Fibroblast of pulmonary artery (primary cell): ENCODE results near the gene EPN2.

Experiments
- DNase-seq: peaks from one replicate; pipeline ENCODE4 v3.0.0-alpha.2; 2010; ENCODE audit warnings: low read depth
- H3K4me3 ChIP-seq: replicated peaks from 2 replicates; pipeline ENCODE4 v1.5.1; 2011; ENCODE audit warnings: low read depth, mild to moderate bottlenecking, control low read depth, low read length, moderate library complexity
- TF ChIP-seq, protein P1 (sequence below): IDR thresholded peaks from 2 replicates; pipeline ENCODE4 v1.5.1; 2011; ENCODE audit warnings: mild to moderate bottlenecking, control low read depth, low read length, inconsistent platforms; ENCODE audit errors: missing control alignments

EPN2 gene

GRCh38 chr17:19322861-19323260 is 85.7 kb downstream of the EPN2 start:
- no peak overlapping the region for H3K4me3 ChIP-seq
- no peak for DNase-seq
- TF ChIP-seq, protein P1, sequence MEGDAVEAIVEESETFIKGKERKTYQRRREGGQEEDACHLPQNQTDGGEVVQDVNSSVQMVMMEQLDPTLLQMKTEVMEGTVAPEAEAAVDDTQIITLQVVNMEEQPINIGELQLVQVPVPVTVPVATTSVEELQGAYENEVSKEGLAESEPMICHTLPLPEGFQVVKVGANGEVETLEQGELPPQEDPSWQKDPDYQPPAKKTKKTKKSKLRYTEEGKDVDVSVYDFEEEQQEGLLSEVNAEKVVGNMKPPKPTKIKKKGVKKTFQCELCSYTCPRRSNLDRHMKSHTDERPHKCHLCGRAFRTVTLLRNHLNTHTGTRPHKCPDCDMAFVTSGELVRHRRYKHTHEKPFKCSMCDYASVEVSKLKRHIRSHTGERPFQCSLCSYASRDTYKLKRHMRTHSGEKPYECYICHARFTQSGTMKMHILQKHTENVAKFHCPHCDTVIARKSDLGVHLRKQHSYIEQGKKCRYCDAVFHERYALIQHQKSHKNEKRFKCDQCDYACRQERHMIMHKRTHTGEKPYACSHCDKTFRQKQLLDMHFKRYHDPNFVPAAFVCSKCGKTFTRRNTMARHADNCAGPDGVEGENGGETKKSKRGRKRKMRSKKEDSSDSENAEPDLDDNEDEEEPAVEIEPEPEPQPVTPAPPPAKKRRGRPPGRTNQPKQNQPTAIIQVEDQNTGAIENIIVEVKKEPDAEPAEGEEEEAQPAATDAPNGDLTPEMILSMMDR, result no peak

DNA sequence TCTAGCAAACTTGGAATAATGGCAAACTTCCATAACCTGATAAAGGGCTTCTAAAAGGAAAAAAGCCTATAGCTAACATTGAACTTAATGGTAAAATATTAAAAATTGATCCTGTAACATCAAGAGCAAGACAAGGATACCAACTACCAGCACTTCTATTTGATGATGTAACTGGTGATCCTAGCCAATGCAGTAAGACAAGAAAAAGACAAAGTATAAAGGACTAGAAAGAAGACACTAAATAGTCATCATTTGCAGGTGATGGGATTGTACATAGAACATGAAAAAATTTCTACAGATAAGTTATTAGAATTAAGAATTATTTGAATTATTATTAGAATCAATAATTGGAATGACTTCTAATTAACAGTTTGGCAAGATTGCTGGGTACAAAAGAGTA is 88.4 kb downstream of the EPN2 start:
- DNase-seq, result no peak
- TF ChIP-seq, protein P1, result no peak
- no peak overlapping the region for H3K4me3 ChIP-seq

GRCh38 chr17:19327031-19327783 is 90.0 kb downstream of the EPN2 start:
- no peak overlapping the region for H3K4me3 ChIP-seq
- TF ChIP-seq, protein P1, result no peak
- DNase-seq, result peak; percentile 85

DNA sequence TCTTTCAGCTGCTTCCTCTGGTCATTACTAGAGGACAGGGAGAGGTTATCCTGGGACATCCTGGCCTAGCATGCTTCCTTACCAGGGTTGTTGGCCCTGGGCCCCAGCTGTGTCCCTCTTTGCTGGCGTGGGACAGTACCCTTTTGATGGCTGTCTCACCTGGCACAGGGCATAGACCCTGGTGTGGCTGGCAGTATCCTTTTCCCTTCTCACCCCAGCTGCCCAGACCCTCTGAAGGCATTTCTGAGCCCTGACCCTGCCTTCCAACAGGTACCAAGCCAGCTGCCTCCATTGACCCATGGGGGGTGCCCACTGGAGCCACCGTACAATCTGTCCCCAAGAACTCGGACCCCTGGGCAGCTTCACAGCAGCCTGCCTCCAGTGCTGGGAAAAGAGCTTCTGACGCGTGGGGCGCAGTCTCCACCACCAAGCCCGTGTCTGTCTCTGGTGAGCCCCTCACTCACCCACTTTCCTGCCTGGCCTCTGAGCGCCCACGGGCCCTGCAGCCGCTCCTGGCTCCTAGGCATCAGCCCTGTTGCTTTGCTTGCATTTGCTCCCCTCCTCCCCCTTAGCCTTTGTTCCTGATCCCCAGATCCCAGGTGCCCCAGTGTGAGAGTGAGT is 91.4 kb downstream of the EPN2 start:
- TF ChIP-seq, protein P1, result no peak
- no peak overlapping the region for H3K4me3 ChIP-seq
- DNase-seq, result no peak

- TF ChIP-seq, protein P1, result no peak
- DNase-seq, result no peak
- H3K4me3 ChIP-seq, result no peak overlapping the region
These were observed 92.0 kb downstream of the EPN2 start for GRCh38 chr17:19329136-19329535.

DNA sequence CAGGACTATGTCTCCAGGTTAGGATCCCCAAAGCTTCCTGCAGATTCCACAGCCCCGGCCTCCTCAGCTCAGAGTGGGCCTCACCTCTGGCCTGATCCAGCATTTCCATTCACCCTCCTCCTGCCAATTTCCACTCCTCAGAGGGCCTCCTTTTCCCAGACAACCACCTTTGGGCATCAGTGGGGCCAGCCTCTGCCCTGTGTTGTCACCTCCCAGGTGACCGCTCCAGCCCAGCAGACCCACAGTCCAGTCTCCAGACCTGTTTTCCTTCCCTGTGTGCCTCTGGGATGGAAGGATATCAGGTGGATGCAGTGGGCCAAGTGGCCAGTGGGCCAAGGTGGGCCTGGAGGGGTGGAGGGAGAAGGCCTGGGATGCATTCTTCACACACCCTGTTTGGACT is 92.7 kb downstream of the EPN2 start:
- H3K4me3 ChIP-seq, result no peak overlapping the region
- no peak for DNase-seq
- TF ChIP-seq, protein P1, result no peak
